GM12864 (cell line): ENCODE results near the gene STXBP5L.

ENCODE experiments used
- DNase-seq: peaks from one replicate; pipeline ENCODE4 v3.0.0-alpha.2; 2011; ENCODE audit warnings: low read depth
- H3K4me3 ChIP-seq: 2 replicates; pipeline ENCODE4 v1.5.1; 2011; ENCODE audit warnings: mild to moderate bottlenecking, low read depth, low read length, control low read depth
- CTCF ChIP-seq: IDR thresholded peaks from 2 replicates; pipeline ENCODE4 v1.5.1; 2011; ENCODE audit warnings: low read depth, mild to moderate bottlenecking, moderate library complexity, low read length, control low read depth, inconsistent platforms; ENCODE audit errors: missing control alignments

The STXBP5L gene

DNA sequence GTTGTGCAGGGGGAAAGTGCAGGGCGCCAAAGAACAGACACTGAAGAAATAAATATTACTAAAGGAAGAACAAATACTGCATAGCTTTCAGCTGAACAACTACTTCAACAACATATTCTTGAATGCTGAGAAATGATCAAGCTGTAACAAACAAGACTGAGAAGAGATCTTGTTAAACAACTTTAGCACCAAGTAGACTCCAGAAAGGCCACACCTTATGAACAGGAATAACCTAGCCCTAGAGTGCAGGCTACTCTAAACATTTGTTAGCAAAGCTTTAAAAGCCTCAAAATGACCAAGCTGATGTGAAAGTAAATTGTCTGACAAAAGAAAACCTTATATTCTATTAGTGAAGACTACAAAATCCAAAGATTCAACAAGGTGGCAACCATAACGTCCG, 554.6 kb downstream of the STXBP5L start:
- no peak for DNase-seq
- H3K4me3 ChIP-seq, result no peak overlapping the region
- TF ChIP-seq CTCF, result no peak

DNA sequence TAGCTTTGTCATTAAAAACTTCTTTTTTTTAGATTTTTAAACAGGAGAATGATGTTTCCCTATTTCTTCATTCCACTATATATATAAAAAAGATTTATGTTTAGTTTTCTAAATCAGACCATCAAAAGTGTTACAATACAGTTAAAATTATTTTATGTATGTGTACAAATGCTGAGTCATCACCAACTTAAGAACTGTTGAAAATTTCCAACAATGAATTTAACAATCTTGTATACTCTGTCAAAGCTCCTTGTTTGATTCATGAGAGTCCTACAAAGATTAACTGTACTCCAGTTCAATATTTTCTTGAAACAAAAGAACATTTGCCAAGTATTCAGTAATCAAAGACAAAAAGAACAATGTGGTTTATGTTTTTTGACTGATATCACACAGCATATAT, 555.7 kb downstream of the STXBP5L start:
- no peak for TF ChIP-seq CTCF
- H3K4me3 ChIP-seq, result no peak overlapping the region
- DNase-seq, result no peak

DNA sequence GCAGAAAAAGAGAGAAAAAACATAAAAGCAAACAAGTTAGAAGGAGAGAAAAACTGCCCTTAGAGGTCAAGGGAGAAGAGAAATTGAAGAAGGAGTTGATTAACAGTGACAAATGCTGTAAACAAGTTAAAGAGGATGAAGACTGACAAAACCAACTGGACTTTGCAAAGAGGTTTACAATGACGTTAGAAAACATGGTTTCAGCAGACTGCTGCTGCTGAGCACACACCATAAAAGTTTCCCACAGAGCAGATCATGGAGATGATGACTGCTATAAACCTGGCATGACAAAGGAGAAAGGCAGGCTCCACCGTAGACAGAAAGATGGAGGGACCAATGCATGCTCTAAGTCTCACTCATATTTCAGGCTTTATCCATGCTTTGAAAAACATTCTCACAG, 559.1 kb downstream of the STXBP5L start:
- DNase-seq, result no peak
- no peak overlapping the region for H3K4me3 ChIP-seq
- TF ChIP-seq CTCF, result no peak

DNA sequence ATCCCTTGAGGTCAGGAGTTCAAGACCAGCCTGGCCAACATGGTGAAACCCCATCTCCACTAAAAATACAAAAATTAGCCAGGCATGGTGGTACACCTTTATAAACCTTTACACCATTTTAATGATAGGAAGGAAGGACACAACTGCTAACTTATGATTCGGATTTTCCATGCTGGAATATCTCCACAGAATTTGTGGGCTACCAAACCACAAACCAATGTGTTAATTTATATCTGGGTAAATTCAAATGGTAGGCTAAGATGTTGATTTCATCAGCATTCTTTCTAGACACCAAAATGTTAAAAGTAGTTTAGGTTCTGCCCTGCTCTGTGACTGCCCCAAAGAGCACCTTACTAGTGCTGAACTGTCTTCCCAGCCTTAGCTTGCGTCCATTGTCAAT, 565.0 kb downstream of the STXBP5L start:
- no peak overlapping the region for H3K4me3 ChIP-seq
- TF ChIP-seq CTCF, result no peak
- no peak for DNase-seq
